Vagina (tissue), 2 donors: ENCODE results near the gene APOOL. TPM values are rescaled to one million over a fixed set of nuclear protein-coding genes. Genes with fewer than 3 reads are reported as not detected.
"Not testable (repeated sequence)": the region's sequence is repeated elsewhere in the genome, so short reads cannot be mapped to it uniquely, and the experiment has no call there.

Experiments
- DNase-seq, 2 donors: peaks; one replicate each; pipeline ENCODE4 v3.0.0-alpha.2; 2017; ENCODE audit errors: extremely low spot score in 2 of 2
- H3K27ac ChIP-seq: fragments of 200-600 bp; sonication (generic); one replicate; pipeline ENCODE4 v1.5.1; 2019
- H3K27me3 ChIP-seq: fragments of 200-600 bp; sonication (generic); one replicate; pipeline ENCODE4 v1.5.1; 2019
- H3K36me3 ChIP-seq, 2 donors: fragments of 200-600 bp; sonication (generic); one replicate each; pipeline ENCODE4 v1.5.1; 2017 to 2019
- H3K4me1 ChIP-seq: fragments of 200-600 bp; sonication (generic); one replicate; pipeline ENCODE4 v1.5.1; 2019
- H3K4me3 ChIP-seq, 2 donors: fragments of 200-600 bp; sonication (generic); 1 replicate in 1 of 2; 2 replicates in 1 of 2; pipeline ENCODE4 v1.5.1; 2016 to 2019
- H3K9me3 ChIP-seq: fragments of 200-600 bp; sonication (generic); one replicate; pipeline ENCODE4 v1.5.1; 2019
- CTCF ChIP-seq, 3 experiments: fragments of 450-650 bp in 2 of 3; fragments of 200-600 bp in 1 of 3; sonication (generic) in 1 of 3; IDR thresholded peaks; one replicate each; pipeline ENCODE4 v1.5.1; 2017 to 2019; ENCODE audit warnings: antibody characterized with exemption in 3 of 3, mild to moderate bottlenecking in 2 of 3, moderate library complexity in 2 of 3
- POLR2A ChIP-seq, 2 donors: fragments of 450-650 bp; IDR thresholded peaks; one replicate each; pipeline ENCODE4 v1.6.1; 2017; ENCODE audit warnings: antibody characterized with exemption in 2 of 2, mild to moderate bottlenecking in 2 of 2, moderate library complexity in 2 of 2
- POLR2AphosphoS5 ChIP-seq, 2 donors: sonication (generic); formaldehyde crosslinking; IDR thresholded peaks; one replicate each; pipeline ENCODE4 v1.9.0; 2017; ENCODE audit warnings: antibody characterized with exemption in 2 of 2, mild to moderate bottlenecking in 2 of 2, low read depth in 1 of 2; ENCODE audit not compliant: insufficient read depth in 1 of 2
- intact Hi-C: fragments of 100-400 bp; cut with DNase I; formaldehyde crosslinking; loops from one replicate; pipeline ENCODE4 v1.15.1; 2023
- total RNA-seq: library from RNA; depleted of rRNA; stranded (reverse); fragments of >200 nt; gene quantifications from one replicate; pipeline ENCODE4 v1.2.3, GENCODE V29; 2016

The APOOL gene
- 9.3 TPM for total RNA-seq

GRCh38 chrX:85003655-85004244 lies at the start of gene APOOL:
APOOL (plus strand) TSS chrX:85003877; CDS start chrX:85003913, 36 bp downstream.
- H3K4me1 ChIP-seq = peaks cover 9% of the 10 kb centered on the region
- intact Hi-C loops = no loop called here
- no peaks in the 10 kb centered on the region for H3K9me3 ChIP-seq
- TF ChIP-seq POLR2AphosphoS5 (IDR thresholded peaks at IDR 0.05; ENCODE audit: insufficient read depth in 1 of 2, low read depth in 1 of 2) (peak in 1 of 2 donors; percentile 38), POLR2A (IDR thresholded peaks at IDR 0.05) (no peak)
- H3K4me3 ChIP-seq = peak within 1 kb of the TSS; percentile 46 to 58
- no peaks in the 10 kb centered on the region for H3K36me3 ChIP-seq
- no peak for DNase-seq
- H3K27ac ChIP-seq = peak within 1 kb of the TSS; percentile 47
- no peaks in the 10 kb centered on the region for H3K27me3 ChIP-seq

GRCh38 chrX:84956304-84956703 lies 47.4 kb upstream of the APOOL start:
- intact Hi-C loops = no loop called here
- TF ChIP-seq POLR2A (IDR thresholded peaks at IDR 0.05) (no peak), CTCF (IDR thresholded peaks at IDR 0.05) (no peak), POLR2AphosphoS5 (IDR thresholded peaks at IDR 0.05; ENCODE audit: insufficient read depth in 1 of 2, low read depth in 1 of 2) (no peak)
- Histone ChIP-seq H3K36me3 (no peaks in the 10 kb centered on the region), H3K4me1 (no peaks in the 10 kb centered on the region), H3K9me3 (no peaks in the 10 kb centered on the region), H3K27ac (no peak overlapping the region), H3K27me3 (no peaks in the 10 kb centered on the region), H3K4me3 (no peak overlapping the region)
- DNase-seq = no peak

- intact Hi-C loops = no loop called here
- no peak for TF ChIP-seq POLR2AphosphoS5 (IDR thresholded peaks at IDR 0.05; ENCODE audit: insufficient read depth in 1 of 2, low read depth in 1 of 2)
- TF ChIP-seq CTCF (IDR thresholded peaks at IDR 0.05) = no peak
- TF ChIP-seq POLR2A (IDR thresholded peaks at IDR 0.05) = no peak
These were observed 28.9 kb upstream of the APOOL start for GRCh38 chrX:84974803-84975202.

GRCh38 chrX:84991739-84992138 lies 11.9 kb upstream of the APOOL start:
- H3K36me3 ChIP-seq, H3K4me3 ChIP-seq, intact Hi-C loops, DNase-seq, H3K27me3 ChIP-seq, H3K27ac ChIP-seq, H3K9me3 ChIP-seq, H3K4me1 ChIP-seq: not testable (repeated sequence)

More at GRCh38 chrX:84974803-84975202, 28.9 kb upstream of the APOOL start:
- Histone ChIP-seq H3K4me3 (no peak overlapping the region), H3K27ac (no peak overlapping the region), H3K27me3 (no peaks in the 10 kb centered on the region), H3K4me1 (no peaks in the 10 kb centered on the region), H3K36me3 (no peaks in the 10 kb centered on the region), H3K9me3 (no peaks in the 10 kb centered on the region)
- no peak for DNase-seq

GRCh38 chrX:84993150-84993549 lies 10.5 kb upstream of the APOOL start:
- no peak for TF ChIP-seq POLR2AphosphoS5 (IDR thresholded peaks at IDR 0.05; ENCODE audit: insufficient read depth in 1 of 2, low read depth in 1 of 2)
- TF ChIP-seq CTCF (IDR thresholded peaks at IDR 0.05) = no peak
- TF ChIP-seq POLR2A (IDR thresholded peaks at IDR 0.05) = no peak
- no peak for DNase-seq
- Histone ChIP-seq H3K4me3 (no peak overlapping the region), H3K4me1 (no peaks in the 10 kb centered on the region), H3K27ac (no peak overlapping the region), H3K36me3 (no peaks in the 10 kb centered on the region), H3K27me3 (no peaks in the 10 kb centered on the region), H3K9me3 (no peaks in the 10 kb centered on the region)
- intact Hi-C loops = no loop called here

GRCh38 chrX:85001344-85001743 lies 2.3 kb upstream of the APOOL start:
- Histone ChIP-seq H3K27me3 (no peaks in the 10 kb centered on the region), H3K27ac (no peak overlapping the region), H3K36me3 (no peaks in the 10 kb centered on the region), H3K4me3 (no peak overlapping the region), H3K9me3 (no peaks in the 10 kb centered on the region), H3K4me1 (peaks cover 9% of the 10 kb centered on the region)
- no peak for TF ChIP-seq POLR2AphosphoS5 (IDR thresholded peaks at IDR 0.05; ENCODE audit: insufficient read depth in 1 of 2, low read depth in 1 of 2)
- no peak for TF ChIP-seq POLR2A (IDR thresholded peaks at IDR 0.05)
- no peak for TF ChIP-seq CTCF (IDR thresholded peaks at IDR 0.05)
- no peak for DNase-seq
- intact Hi-C loops = no loop called here
